HEK293T (cell line): Measurements from ENCODE around the gene SPDL1.

ENCODE experiments used
- CTCF ChIA-PET: fragments of 350-600 bp; formaldehyde crosslinking; extraction: SDS; loops from one replicate; lab custom pipeline; 2021; ENCODE audit warnings: antibody characterized with exemption, inconsistent platforms; lab: Yijun Ruan, JAX
- POLR2A ChIA-PET: fragments of 350-600 bp; formaldehyde crosslinking; extraction: SDS; loops from one replicate; lab custom pipeline; 2020; ENCODE audit warnings: antibody characterized with exemption, inconsistent platforms; lab: Yijun Ruan, JAX
- DNase-seq: peaks from one replicate; pipeline ENCODE4 v3.0.0; 2012; ENCODE audit warnings: mixed read lengths; ENCODE audit errors: extremely low spot score
- ARNT ChIP-seq: fragments of 450-650 bp; IDR thresholded peaks from 2 replicates; pipeline ENCODE4 v1.6.1; 2017; ENCODE audit warnings: mild to moderate bottlenecking
- BHLHE40 ChIP-seq: fragments of 450-650 bp; IDR thresholded peaks from 2 replicates; pipeline ENCODE4 v1.6.1; 2016; ENCODE audit warnings: mild to moderate bottlenecking, moderate library complexity, borderline replicate concordance
- CTBP1 ChIP-seq: fragments of 450-650 bp; IDR thresholded peaks from 2 replicates; pipeline ENCODE4 v1.6.1; 2016; ENCODE audit warnings: borderline replicate concordance
- ELF4 ChIP-seq: fragments of 450-650 bp; IDR thresholded peaks from 2 replicates; pipeline ENCODE4 v1.6.1; 2017; ENCODE audit warnings: antibody characterized with exemption
- FOXA1 ChIP-seq: fragments of 450-650 bp; IDR thresholded peaks from 2 replicates; pipeline ENCODE4 v1.6.1; 2016; ENCODE audit warnings: mild to moderate bottlenecking
- FOXK2 ChIP-seq: fragments of 450-650 bp; IDR thresholded peaks from 2 replicates; pipeline ENCODE4 v1.6.1; 2016; ENCODE audit warnings: mild to moderate bottlenecking
- FOXM1 ChIP-seq: fragments of 450-650 bp; IDR thresholded peaks from 2 replicates; pipeline ENCODE4 v1.6.1; 2017; ENCODE audit warnings: mild to moderate bottlenecking, borderline replicate concordance
- HDGF ChIP-seq: fragments of 450-650 bp; IDR thresholded peaks from 2 replicates; pipeline ENCODE4 v1.6.1; 2017; ENCODE audit warnings: antibody characterized with exemption, borderline replicate concordance
- L3MBTL2 ChIP-seq: fragments of 450-650 bp; conservative IDR thresholded peaks from 2 replicates; pipeline ENCODE4 v1.6.1; 2016; ENCODE audit warnings: mild to moderate bottlenecking
- LEF1 ChIP-seq: fragments of 450-650 bp; IDR thresholded peaks from 2 replicates; pipeline ENCODE4 v1.6.1; 2017; ENCODE audit warnings: mild to moderate bottlenecking, borderline replicate concordance
- NFRKB ChIP-seq: fragments of 450-650 bp; IDR thresholded peaks from 2 replicates; pipeline ENCODE4 v1.6.1; 2016; ENCODE audit warnings: mild to moderate bottlenecking, moderate library complexity
- SP1 ChIP-seq: fragments of 450-650 bp; IDR thresholded peaks from 2 replicates; pipeline ENCODE4 v1.6.1; 2017
- SUZ12 ChIP-seq: fragments of 450-650 bp; IDR thresholded peaks from 2 replicates; pipeline ENCODE4 v1.6.1; 2016; ENCODE audit warnings: mild to moderate bottlenecking
- TARDBP ChIP-seq: fragments of 450-650 bp; IDR thresholded peaks from 2 replicates; pipeline ENCODE4 v1.6.1; 2016
- ZNF384 ChIP-seq: fragments of 450-650 bp; IDR thresholded peaks from 2 replicates; pipeline ENCODE4 v1.6.1; 2016
- TF ChIP-seq, protein P1 (sequence below): fragments of 450-650 bp; IDR thresholded peaks from 2 replicates; pipeline ENCODE4 v1.6.1; 2016

Gene SPDL1

GRCh38 chr5:169549453-169550100 lies 34.0 kb upstream of the SPDL1 start:
- POLR2A ChIA-PET = no interaction called here
- no peak for DNase-seq
- CTCF ChIA-PET = interaction anchor here (0.6 to 1.6 kb wide), 3 partner anchors 11 to 602 kb away, joined by 3 to 5 read pairs (median 4); no protein-coding TSS in a partner anchor
- TF ChIP-seq L3MBTL2 (no peak), ARNT (no peak), ELF4 (no peak), SP1 (no peak), NFRKB (no peak), BHLHE40 (no peak), TARDBP (no peak), FOXA1 (no peak), LEF1 (no peak), CTBP1 (no peak), FOXM1 (no peak), HDGF (no peak), FOXK2 (no peak), SUZ12 (no peak), ZNF384 (no peak)
- TF ChIP-seq, protein P1, sequence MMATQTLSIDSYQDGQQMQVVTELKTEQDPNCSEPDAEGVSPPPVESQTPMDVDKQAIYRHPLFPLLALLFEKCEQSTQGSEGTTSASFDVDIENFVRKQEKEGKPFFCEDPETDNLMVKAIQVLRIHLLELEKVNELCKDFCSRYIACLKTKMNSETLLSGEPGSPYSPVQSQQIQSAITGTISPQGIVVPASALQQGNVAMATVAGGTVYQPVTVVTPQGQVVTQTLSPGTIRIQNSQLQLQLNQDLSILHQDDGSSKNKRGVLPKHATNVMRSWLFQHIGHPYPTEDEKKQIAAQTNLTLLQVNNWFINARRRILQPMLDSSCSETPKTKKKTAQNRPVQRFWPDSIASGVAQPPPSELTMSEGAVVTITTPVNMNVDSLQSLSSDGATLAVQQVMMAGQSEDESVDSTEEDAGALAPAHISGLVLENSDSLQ = no peak

- ChIA-PET CTCF (interaction anchor here (0.6 kb wide), 1 partner anchor 576 kb away, joined by 3 read pairs; no protein-coding TSS in a partner anchor), POLR2A (no interaction called here)
- TF ChIP-seq CTBP1 (no peak), ZNF384 (no peak), FOXK2 (no peak), FOXM1 (no peak), ARNT (no peak), LEF1 (no peak), NFRKB (no peak), SUZ12 (no peak), SP1 (no peak), HDGF (no peak), ELF4 (no peak), BHLHE40 (no peak), L3MBTL2 (no peak), TARDBP (no peak), FOXA1 (no peak)
- TF ChIP-seq, protein P1 = no peak
Observed at GRCh38 chr5:169550227-169550626, 33.3 kb upstream of the SPDL1 start.

DNA sequence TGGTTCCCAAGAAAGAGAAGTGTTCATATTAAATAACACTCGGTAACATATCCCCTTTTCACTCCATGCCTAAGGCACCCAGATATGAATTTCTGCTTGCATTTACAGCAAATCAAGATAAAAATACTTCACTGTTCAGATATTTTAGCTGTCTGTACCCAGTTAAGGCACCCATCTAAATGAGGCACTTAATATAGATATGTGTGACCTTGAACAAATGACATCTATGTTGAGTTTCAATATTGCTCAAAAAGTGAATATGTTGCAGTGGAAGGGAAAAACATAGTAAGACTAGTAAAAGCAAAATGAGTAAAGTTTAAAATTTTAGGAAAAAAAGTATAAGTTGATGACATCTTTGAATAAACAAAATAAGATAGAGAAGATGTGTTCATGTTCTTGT lies 32.4 kb upstream of the SPDL1 start:
- DNase-seq = no peak
- TF ChIP-seq HDGF (no peak), CTBP1 (no peak), BHLHE40 (no peak), L3MBTL2 (no peak), SP1 (no peak)
- TF ChIP-seq, protein P1 = no peak
- POLR2A ChIA-PET = no interaction called here
- CTCF ChIA-PET = no interaction called here

More at GRCh38 chr5:169550227-169550626, 33.3 kb upstream of the SPDL1 start:
- DNase-seq = no peak

DNA sequence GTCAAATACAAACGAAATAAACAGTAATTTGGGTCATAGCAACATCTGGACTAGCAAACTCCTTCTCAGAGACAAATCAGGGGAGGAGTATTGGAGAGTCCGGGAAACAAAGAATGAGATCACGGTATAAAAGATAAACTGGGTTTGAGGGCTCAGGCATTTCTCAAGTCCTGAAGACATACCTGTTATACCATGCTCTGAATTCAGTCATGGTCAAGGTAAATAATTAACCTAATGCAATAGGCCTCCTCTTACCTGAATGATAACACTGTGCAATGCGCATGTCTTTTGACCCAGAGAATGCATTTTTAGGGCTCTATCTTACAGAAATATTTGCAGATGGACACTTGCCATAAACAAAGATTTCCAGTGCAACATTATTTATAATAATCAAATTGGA lies 31.9 kb upstream of the SPDL1 start:
- DNase-seq = no peak
- CTCF ChIA-PET = no interaction called here
- TF ChIP-seq ZNF384 (no peak), ARNT (no peak), SP1 (no peak), ELF4 (no peak), BHLHE40 (no peak), NFRKB (no peak), CTBP1 (no peak), TARDBP (no peak), L3MBTL2 (no peak), FOXK2 (no peak), HDGF (no peak)
- TF ChIP-seq, protein P1 = no peak
- POLR2A ChIA-PET = no interaction called here

DNA sequence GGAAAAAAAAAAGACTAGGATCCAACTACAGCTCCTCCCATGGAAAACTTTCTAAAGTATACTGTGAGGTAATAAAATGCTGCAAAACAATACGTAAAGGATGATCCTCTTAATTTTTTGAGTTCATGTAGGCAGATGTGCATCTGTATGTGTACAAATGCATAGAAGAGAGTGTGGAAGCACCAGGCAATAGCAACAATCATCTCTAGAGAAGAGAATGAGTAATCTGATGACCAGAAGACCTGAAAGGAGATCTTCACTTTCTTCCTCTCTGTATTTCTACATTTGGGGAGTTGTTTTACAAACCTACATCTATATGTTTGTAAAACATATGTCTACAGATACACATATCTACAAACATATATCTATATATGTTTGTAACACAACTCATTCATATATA lies 29.3 kb upstream of the SPDL1 start:
- ChIA-PET POLR2A (no interaction called here), CTCF (no interaction called here)
- DNase-seq = no peak

More for the DNA sequence above, 29.3 kb upstream of the SPDL1 start:
- TF ChIP-seq BHLHE40 = no peak
- no peak for TF ChIP-seq TARDBP
- no peak for TF ChIP-seq ZNF384
- TF ChIP-seq SUZ12 = no peak
- TF ChIP-seq LEF1 = no peak
- no peak for TF ChIP-seq HDGF
- TF ChIP-seq L3MBTL2 = no peak
- TF ChIP-seq, protein P1 = no peak
- no peak for TF ChIP-seq ARNT
